Gastrocnemius medialis (tissue), 4 donors: ENCODE data around the gene GYG2. TPM values are rescaled to one million over a fixed set of nuclear protein-coding genes. Genes with fewer than 3 reads are reported as not detected.
"Not testable (repeated sequence)": the region's sequence is repeated elsewhere in the genome, so short reads cannot be mapped to it uniquely, and the experiment has no call there.

ENCODE experiments used
- ATAC-seq, 2 donors: fragments of 150-250 bp; one replicate each; pipeline ENCODE4 v1.9.1; 2016
- DNase-seq, 2 donors: peaks; one replicate each; pipeline ENCODE4 v3.0.0-alpha.2; 2019
- H3K27ac ChIP-seq, 4 donors: fragments of 200-600 bp; sonication (generic); 1 replicate in 1 of 4; 2 replicates in 3 of 4; pipeline ENCODE4 v1.5.1; 2016 to 2018; ENCODE audit warnings: mild to moderate bottlenecking in 2 of 4, moderate library complexity in 1 of 4
- H3K27me3 ChIP-seq, 3 donors: fragments of 200-600 bp; sonication (generic) in 2 of 3; 1 replicate in 1 of 3; 2 replicates in 2 of 3; pipeline versions ENCODE4 v1.5.1 to v1.6.0; 2016 to 2019; ENCODE audit warnings: mild to moderate bottlenecking in 1 of 3, moderate library complexity in 1 of 3
- H3K36me3 ChIP-seq, 2 donors: fragments of 200-600 bp; sonication (generic) in 1 of 2; one replicate each; pipeline ENCODE4 v1.5.1; 2017 to 2018
- H3K4me1 ChIP-seq, 2 donors: fragments of 200-600 bp; sonication (generic) in 1 of 2; one replicate each; pipeline ENCODE4 v1.5.1; 2016 to 2017; ENCODE audit warnings: mild to moderate bottlenecking in 2 of 2
- H3K4me3 ChIP-seq, 4 donors: fragments of 200-600 bp; sonication (generic) in 3 of 4; 1 replicate in 1 of 4; 2 replicates in 3 of 4; pipeline ENCODE4 v1.5.1; 2016 to 2019; ENCODE audit warnings: mild to moderate bottlenecking in 2 of 4
- H3K9me3 ChIP-seq, 3 donors: fragments of 200-600 bp; sonication (generic) in 2 of 3; 1 replicate in 1 of 3; 2 replicates in 2 of 3; pipeline ENCODE4 v1.5.1; 2016 to 2019
- CTCF ChIP-seq, 5 experiments: fragments of 450-650 bp in 3 of 5; fragments of 200-600 bp in 2 of 5; sonication (generic) in 2 of 5; IDR thresholded peaks in 4 of 5; conservative IDR thresholded peaks in 1 of 5; 1 replicate in 4 of 5; 2 replicates in 1 of 5; pipeline ENCODE4 v1.5.1; 2016 to 2019; ENCODE audit warnings: antibody characterized with exemption in 5 of 5, mild to moderate bottlenecking in 3 of 5, moderate library complexity in 3 of 5
- POLR2A ChIP-seq, 2 donors: fragments of 450-650 bp; IDR thresholded peaks; one replicate each; pipeline ENCODE4 v1.6.1; 2017; ENCODE audit warnings: antibody characterized with exemption in 2 of 2, mild to moderate bottlenecking in 2 of 2, moderate library complexity in 2 of 2
- in situ Hi-C, 4 donors: fragments of 200-750 bp; cut with MboI; loops; one replicate each; pipeline versions ENCODE4 v1.15.0 to v1.8.0; 2017; ENCODE audit warnings: low sequenced_read_pairs in 4 of 4
- intact Hi-C: fragments of 100-400 bp; cut with DNase I; formaldehyde crosslinking; loops from one replicate; pipeline ENCODE4 v1.15.1; 2023; ENCODE audit warnings: low total_unique reads
- total RNA-seq, 4 donors: library from RNA; depleted of rRNA; stranded (reverse); fragments of >200 nt; gene quantifications; one replicate each; pipeline versions ENCODE4 v1.1.0 to v1.2.3, GENCODE V29; 2016

Gene GYG2
- total RNA-seq, 4 donors from 2014 or later = 0.67 to 0.92 TPM; not detected in 2

GRCh38 chrX:2804106-2804843, 24.5 kb upstream of the GYG2 start:
- ATAC-seq = peak; percentile 47 to 53
- H3K9me3 ChIP-seq, H3K4me3 ChIP-seq, H3K4me1 ChIP-seq, H3K27me3 ChIP-seq, DNase-seq, intact Hi-C loops, H3K36me3 ChIP-seq: not testable (repeated sequence)
- in situ Hi-C loops = loop anchor here in 1 of 4 donors (25.0 kb wide), 1 partner anchor 142 kb away; no protein-coding TSS in a partner anchor
- peak overlapping the region in 3 of 4 donors; percentile 52 to 64 (median 52) for H3K27ac ChIP-seq

- intact Hi-C loops = not testable (repeated sequence)
- DNase-seq (peak; percentile 9 to 58), ATAC-seq (peak; percentile 58 to 69)
These were observed 23.9 kb upstream of the GYG2 start for GRCh38 chrX:2804858-2805257.

GRCh38 chrX:2811271-2811670, 17.5 kb upstream of the GYG2 start:
- Histone ChIP-seq H3K27ac (no peak overlapping the region), H3K9me3 (no peaks in the 10 kb centered on the region), H3K27me3 (no peaks in the 10 kb centered on the region), H3K4me3 (no peak overlapping the region), H3K36me3 (no peaks in the 10 kb centered on the region), H3K4me1 (no peaks in the 10 kb centered on the region)
- intact Hi-C loops (loop anchor here (5.0 kb wide), 1 partner anchor 109 kb away; no protein-coding TSS in a partner anchor), in situ Hi-C loops (loop anchor here in 2 of 4 donors (10.0 to 25.0 kb wide), 2 partner anchors 149 to 166 kb away; no protein-coding TSS in a partner anchor)
- ATAC-seq = no peak
- TF ChIP-seq POLR2A (IDR thresholded peaks at IDR 0.05) = no peak
- no peak for TF ChIP-seq CTCF (IDR thresholded peaks at IDR 0.05 in 4 of 5, conservative IDR thresholded peaks at IDR 0.05 in 1 of 5)
- no peak for DNase-seq

More at GRCh38 chrX:2804858-2805257, 23.9 kb upstream of the GYG2 start:
- in situ Hi-C loops = loop anchor here in 2 of 4 donors (5.0 to 25.0 kb wide), 2 partner anchors 143 to 158 kb away; no protein-coding TSS in a partner anchor
- H3K36me3 ChIP-seq, H3K4me1 ChIP-seq, H3K9me3 ChIP-seq, H3K4me3 ChIP-seq, H3K27me3 ChIP-seq: not testable (repeated sequence)
- H3K27ac ChIP-seq = peak overlapping the region in 3 of 4 donors; percentile 52 to 64 (median 52)

- H3K27ac ChIP-seq, H3K9me3 ChIP-seq, DNase-seq, H3K4me1 ChIP-seq, H3K36me3 ChIP-seq, H3K27me3 ChIP-seq, H3K4me3 ChIP-seq: not testable (repeated sequence)
- peak; percentile 42 to 69 (median 59) for TF ChIP-seq CTCF (IDR thresholded peaks at IDR 0.05 in 4 of 5, conservative IDR thresholded peaks at IDR 0.05 in 1 of 5)
- intact Hi-C loops (loop anchor here (2.0 to 5.0 kb wide), 2 partner anchors 110 to 168 kb away; no protein-coding TSS in a partner anchor), in situ Hi-C loops (loop anchor here in 2 of 4 donors (10.0 to 25.0 kb wide), 2 partner anchors 150 to 168 kb away; no protein-coding TSS in a partner anchor)
- peak in 1 of 2 donors; percentile 56 for ATAC-seq
These were observed 16.4 kb upstream of the GYG2 start for GRCh38 chrX:2812161-2812907.

GRCh38 chrX:2817036-2817435, 11.7 kb upstream of the GYG2 start:
- intact Hi-C loops = no loop called here

More at GRCh38 chrX:2817036-2817435, 11.7 kb upstream of the GYG2 start:
- H3K4me3 ChIP-seq = no peak overlapping the region
- peaks cover 0 to 7% (median 0%) of the 10 kb centered on the region in 3 donors for H3K27me3 ChIP-seq
- no peak overlapping the region for H3K27ac ChIP-seq
- in situ Hi-C loops = loop anchor here in 3 of 4 donors (5.0 to 25.0 kb wide), 3 partner anchors 155 to 172 kb away; no protein-coding TSS in a partner anchor
- no peaks in the 10 kb centered on the region for H3K4me1 ChIP-seq
- H3K36me3 ChIP-seq = no peaks in the 10 kb centered on the region
- DNase-seq (no peak), ATAC-seq (no peak)
- TF ChIP-seq POLR2A (IDR thresholded peaks at IDR 0.05) (no peak), CTCF (IDR thresholded peaks at IDR 0.05 in 4 of 5, conservative IDR thresholded peaks at IDR 0.05 in 1 of 5) (no peak)
- H3K9me3 ChIP-seq = no peaks in the 10 kb centered on the region
